Central memory CD4-positive, alpha-beta T cell (primary cell): ENCODE measurements around the gene SLC6A4.
"Not testable (repeated sequence)": the region's sequence is repeated elsewhere in the genome, so short reads cannot be mapped to it uniquely, and the experiment has no call there.

ENCODE experiments used
- DNase-seq: peaks from one replicate; pipeline ENCODE4 v3.0.0; 2022

The SLC6A4 gene

DNA sequence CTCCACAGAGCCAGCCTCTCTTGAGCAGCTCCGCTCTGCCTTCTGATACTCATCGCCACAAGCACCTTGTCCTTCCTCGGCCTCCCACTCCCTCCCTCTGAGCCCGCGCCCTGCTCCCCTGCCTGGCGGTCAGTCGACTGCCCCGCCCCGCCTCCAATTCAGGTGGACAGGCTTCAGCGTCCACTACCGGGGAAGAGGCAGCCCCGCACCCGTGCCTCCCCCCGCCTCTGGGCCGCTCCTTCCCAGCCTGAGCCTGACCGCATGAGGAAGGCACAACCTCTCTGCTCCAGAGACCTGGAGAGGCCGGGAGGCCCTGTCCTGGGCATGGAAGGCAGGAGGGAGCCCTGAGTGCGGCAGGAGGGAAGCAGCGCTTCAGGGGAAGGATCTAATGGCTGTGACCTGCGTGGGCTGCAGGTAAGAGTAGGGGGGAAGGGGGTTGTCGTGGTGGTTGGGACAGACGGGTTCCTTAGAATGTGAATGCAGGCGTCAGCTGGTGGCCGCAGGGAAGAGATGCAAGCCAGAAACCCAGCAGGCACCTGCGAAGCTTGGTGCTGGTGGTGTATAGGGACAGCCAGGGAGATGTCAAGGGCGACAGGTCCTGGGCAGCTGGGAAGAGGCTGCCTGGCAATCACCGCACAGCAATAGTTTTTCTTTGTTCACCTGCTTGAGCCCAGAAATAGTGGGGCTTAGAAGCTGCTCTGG is 3.0 kb upstream of the SLC6A4 start:
- no peak for DNase-seq

DNA sequence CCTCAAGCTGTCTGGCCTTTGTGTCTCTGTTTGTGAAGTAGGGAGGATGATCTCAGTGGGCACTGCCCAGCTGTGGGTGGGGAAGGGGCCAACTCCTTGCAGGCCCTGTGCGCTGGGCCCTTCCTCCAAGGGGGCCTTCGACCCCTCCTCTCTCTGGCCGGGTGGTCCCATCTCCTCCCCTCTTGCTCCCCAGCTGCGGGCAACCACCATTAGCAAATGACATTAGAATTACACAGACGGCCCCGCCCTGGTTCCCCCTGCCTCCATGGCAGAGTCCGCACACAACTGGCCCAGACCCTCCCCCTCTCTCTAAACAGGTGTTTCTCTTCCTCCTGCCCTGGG is 2.5 kb upstream of the SLC6A4 start:
- no peak for DNase-seq

DNA sequence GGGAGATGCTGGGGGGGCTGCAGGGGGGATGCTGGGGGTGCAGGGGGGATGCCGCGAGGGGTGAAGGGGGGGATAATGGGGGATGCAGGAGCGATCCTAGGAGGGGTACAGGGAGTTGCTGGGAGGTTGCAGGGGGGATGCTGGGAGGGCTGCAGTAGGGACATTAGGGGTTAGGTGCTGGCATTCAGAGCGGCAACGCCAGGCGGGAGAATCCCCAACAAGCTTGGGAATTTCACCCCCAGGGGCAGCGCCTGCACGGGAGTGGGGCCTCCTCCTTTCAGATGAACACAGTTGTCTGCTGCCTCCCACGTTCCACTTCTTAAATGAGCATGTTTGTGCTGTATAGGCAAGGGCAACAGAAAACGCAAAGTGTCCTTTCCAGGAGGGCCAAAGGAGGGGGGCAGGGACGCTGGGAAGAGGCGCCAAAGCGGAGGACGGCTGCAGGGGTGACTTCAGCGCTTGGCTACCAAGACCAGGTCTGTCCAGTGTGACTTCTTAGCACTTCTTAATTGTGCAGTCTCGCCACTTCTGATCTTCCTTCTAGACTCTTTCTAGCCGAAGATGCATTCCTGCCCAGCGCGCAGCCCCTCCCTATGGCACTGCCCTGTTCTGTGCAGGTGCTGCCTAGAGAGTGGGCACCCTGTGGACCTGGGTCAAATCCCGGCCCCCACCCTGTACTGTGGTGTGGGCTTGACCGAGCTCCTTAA is 2.0 kb upstream of the SLC6A4 start:
- no peak for DNase-seq

DNA sequence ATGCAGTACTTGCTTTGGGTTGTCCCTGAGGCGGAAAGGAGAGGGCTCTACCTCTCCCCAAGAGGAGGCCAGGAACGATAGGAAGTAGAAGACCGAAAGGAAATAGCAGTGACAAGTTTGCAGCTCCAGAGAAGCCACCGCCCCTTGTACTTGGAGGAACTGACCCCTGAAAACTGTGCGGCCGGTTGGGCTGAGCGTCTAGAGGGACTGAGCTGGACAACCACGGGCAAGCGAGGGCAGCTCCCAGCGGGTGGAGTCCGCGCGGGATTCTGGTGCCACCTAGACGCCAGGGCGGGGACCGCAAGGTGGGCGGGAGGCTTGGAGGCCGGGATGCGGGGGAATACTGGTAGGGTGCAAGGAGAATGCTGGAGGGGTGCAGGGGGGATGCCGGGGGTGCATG is 1.3 kb upstream of the SLC6A4 start:
- DNase-seq: no peak

DNA sequence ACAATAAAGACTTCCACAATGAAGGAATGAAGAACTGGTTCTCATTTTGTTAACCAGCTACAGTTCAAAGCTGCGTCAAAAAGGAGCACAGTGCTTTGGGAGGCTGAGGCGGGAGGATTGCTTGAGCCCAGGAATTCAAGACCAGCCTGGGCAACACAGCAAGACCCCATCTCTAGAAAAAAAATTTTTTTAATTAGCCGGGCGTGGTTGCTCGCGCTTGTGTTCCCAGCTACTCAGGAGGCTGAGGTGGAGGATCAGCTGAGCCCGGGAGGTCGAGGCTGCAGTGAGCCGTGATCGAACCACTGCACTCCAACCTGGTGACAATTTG is 764 bp upstream of the SLC6A4 start:
- DNase-seq: no peak

DNA sequence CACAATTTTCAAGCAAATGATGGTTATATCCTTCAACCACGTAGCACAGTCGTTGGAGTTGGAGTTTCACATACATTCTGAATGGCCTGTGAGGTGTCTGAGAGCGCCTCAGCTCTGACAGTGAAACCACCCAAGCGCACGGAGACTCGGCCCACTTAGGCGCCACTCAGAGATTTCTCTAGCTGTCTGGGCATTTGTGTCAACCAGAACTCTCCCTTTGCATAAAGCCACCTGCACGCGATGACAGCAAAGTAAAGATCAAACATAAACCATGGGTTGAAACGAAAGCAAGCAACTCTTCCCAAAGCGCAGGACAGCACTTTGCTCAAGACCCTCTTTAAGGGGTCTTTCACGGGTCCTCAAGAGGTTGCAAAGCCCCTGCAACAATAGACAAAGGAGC is 533 bp downstream of the SLC6A4 start:
- no peak for DNase-seq

DNA sequence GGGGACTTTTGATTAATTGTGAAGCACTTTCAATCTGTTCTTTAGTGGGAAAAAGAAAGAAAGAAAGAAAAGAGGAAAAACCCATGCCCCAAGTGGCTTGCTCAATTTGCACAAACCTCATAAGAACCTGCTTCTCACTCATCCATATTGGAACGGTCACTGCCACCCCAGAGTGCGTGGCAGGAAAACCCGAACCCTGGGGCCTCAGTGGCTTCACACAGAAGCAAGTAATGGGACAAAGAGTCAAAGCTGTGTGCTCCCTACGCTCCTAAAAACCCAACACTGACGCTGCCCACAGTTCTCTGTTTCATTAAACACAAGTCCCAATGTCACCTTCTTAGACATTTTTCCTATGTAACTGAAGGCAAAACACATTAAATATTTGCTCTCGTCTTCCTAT is 1.2 kb downstream of the SLC6A4 start:
- no peak for DNase-seq

DNA sequence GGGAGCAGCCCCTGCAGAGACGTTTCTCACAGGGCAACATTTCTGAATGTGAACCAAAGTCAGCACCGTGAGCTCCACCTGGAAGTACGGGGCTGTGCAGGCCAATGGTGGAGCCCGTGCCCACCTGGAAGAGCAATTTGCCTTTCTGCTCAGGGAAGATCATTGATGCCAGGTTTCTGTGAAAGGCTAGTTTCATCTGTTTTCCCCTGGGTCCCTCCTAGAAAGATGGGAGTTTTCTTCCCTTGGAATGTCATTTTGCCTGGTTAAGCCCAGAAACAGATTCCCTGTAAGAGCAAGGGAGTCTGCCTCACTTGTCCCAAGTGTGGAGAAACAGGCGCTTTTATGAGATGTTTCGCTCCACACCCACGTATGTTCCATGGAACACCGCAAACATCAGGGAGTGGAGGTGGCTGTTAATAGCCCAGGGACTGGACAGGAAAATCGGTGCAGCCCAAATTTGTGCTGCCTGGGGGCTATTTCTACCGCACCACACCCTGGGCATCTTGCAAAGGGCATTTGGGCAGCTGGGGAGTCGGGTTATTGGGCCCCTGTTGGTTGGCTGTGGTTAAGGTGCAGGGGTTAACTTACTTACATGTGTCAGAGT is 2.6 kb downstream of the SLC6A4 start:
- DNase-seq: no peak

DNA sequence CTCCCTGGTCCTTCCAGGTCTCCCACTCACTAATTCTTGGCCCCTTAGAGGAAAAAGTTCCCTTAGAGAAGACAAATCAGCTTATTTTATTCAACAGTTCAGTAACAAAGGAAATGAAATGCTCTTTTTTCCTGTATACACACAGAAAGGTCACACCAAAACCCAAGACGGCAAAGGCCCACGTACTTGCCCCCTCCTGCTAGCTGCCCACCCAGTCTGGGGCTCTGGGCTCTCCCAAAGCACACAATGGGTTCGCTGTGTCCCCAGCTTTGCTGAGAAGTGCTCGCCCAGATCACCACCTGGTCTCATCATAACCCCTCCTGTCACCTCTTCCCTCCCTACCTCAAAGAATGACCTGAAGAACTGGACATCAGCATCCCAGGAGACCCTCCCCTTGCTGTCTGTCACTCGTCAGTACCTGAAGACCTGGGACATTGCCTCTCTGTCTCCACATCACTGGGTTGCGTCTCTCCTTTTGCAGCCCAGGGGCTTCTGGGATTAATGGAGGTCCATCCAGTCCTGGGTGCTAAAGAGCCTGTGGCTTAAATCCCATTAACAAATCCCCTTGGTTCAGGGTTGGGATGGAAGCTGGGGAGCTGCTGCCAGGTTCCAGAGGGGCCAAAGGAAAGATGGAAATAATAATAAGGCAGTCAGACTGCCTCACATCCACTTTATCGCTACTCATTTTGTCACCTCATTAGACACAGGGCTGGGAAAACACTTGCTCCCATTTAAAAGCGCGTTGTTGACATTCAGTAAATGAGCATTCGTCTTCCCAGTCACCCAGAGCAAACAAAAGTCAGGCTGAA is 3.3 kb downstream of the SLC6A4 start:
- DNase-seq: no peak

DNA sequence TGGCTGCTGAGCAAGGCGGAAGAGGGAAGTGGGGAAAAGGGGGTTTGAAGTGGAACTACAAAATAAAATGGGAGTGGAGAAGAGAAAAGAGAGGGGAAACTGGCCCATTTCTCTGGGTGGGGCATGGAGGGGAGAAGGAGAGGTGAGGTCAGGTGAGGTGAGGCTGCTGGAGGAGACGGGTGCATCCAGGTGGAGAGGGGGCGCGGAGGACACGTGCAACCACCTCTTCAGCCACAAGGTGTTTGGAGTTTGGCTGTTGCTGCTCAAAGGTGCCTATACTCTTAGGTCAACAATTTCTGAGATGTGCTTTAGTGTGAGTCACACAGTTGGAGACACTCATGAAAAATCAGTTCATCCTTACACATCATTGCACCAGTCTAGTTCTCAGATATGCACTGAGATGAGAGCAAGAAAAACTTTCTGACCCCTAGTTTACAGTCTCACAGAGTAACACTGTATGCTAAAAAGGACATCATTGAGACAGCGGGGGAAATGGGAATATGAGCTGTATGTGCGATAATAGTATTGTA is 4.8 kb downstream of the SLC6A4 start:
- no peak for DNase-seq

DNA sequence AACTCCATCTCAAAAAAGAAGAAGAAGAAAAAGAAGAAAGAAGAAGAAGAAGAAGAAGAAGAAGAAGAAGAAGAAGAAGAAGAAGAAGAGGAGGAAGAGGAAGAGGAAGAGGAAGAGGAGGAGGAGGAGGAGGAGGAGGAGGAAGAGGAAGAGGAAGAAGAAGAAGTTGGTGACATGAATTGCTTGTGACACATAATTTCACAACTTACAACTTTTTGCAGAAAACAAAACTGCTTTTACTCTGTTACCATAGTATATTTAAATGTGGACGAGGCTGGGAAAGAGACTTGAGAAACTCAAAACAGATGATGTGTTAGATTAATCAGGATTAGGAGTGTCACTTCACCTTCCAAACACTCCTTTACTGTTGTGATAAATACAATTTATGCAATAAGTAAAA is 5.5 kb downstream of the SLC6A4 start:
- DNase-seq: not testable (repeated sequence)

DNA sequence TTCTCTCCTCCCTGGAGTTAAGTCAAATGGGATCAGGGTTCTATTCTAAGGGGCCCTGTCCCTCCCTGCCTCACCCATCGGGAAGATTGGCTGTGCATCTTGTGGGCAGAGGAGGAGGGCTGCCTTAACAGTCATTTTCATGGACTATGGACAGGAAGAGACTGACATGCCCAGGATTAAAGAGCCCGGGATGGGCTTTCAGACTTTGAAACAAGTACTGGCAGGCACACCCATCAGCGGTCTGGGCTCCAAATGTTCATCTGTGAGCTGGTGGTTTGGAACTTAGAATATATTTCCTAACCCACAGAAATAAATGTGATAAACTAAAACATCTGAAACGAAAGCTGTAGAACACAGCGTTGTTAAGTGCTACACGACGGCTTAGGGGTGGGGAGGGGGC is 6.5 kb downstream of the SLC6A4 start:
- DNase-seq: no peak

DNA sequence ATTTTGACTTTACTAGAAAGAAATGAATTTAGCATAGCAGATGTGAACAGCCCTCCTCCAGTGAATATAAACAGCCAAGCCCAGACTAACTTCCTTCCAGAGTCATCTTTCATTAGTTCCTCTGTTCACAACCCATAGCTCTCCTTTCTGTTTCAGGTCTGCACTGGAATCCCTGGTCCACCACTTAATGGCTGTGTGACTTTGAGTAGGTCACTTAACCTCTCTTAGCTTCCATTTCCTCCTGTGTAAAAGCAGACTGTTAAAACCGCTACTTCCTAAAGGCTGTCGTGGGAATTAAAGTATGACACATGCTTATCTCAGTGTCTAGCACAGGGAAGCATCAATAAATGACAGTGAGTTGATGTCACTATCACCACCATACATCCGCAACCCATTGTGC is 7.5 kb downstream of the SLC6A4 start:
- no peak for DNase-seq

DNA sequence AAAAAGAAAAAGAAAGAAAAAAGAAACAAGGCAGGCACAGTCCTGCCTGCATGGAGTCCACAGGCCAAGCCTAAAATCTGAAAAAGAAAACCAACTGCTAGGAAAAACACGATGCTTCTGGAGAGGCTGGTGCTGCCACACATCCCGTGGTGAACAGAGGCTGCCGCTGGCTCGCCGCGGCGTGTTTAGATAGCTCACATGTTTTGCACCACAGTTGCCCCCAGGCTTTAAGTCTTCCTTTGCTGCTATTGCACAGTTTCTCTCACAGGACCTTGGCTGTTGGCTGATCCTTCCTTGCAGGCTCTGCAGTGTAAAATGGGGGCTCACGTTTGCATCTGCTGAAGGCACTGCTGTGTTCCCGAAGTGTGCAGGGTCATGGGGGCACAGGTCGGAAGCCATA is 8.6 kb downstream of the SLC6A4 start:
- DNase-seq: no peak

DNA sequence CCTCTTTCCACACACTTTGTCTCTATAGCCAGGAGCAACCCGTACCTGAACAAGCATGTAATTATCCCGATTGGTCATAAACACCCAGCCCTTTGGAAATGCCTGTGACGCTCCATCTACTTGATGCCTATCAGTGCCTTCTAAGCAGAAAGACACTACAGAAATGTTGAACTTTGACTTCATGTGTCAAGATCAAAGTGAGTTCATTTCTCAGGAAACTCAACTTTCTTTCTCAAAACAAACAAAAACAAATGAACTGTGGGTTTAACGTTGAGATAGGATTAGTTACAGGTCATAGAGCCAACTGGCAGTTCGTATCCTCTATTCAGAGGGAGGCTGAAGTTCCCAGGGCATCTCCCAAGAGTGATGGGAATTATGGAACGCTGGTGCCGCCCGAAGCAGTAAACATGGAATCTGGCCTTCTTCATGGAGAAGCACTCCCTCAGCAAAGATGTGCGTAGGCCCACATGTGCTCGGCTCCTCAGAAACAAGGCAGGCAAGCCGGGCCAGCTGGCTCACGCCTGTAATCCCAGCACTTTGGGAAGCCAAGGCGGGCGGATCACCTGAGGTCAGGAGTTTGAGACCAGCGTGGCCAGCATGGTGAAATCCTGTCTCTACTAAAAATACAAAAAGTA is 9.5 kb downstream of the SLC6A4 start:
- DNase-seq: no peak

DNA sequence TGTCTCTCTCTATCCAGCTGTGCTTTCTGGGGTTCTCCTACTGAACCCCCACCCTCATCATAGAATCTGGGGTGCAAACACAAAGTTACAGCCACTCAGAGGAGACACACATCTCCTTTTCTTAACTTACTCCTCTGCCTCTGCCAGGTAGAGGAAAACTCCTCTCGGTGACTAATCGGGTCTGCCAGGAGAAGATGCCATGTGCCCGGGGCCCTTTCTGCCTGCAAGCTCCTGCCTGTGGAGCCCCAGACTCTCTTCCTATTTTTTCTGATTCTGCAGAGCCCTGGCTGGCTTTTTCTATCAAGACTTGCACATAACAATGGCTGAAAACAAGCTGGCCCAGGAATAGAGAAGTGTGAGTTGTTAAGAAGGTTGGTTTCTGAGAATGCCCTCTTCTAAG is 10.4 kb downstream of the SLC6A4 start:
- no peak for DNase-seq

DNA sequence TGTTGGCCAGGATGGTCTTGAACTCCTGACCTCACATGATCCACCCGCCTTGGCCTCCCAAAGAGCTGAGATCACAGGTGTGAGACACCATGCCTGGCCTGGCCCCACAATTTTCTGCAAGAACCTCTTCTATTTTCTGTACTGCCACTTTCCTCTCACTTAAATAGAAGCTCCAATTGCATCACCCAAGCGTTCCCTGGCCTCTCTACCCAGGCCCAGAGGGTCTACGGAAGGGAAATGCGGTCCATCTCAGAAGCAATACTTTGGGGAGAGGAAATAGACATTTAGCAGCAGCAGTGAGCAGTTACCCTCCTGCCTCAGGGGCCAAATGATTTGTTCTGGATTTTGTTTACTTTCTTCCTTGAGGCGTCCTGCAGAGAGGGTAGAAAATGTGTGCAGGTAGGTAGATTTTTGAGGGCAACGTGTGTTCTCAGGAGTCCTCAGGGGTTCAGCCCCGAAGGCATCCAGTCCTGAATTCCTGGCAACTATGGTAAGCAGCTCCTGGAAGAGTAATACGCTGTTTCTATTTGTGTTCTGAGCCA is 11.0 kb downstream of the SLC6A4 start:
- DNase-seq: no peak

DNA sequence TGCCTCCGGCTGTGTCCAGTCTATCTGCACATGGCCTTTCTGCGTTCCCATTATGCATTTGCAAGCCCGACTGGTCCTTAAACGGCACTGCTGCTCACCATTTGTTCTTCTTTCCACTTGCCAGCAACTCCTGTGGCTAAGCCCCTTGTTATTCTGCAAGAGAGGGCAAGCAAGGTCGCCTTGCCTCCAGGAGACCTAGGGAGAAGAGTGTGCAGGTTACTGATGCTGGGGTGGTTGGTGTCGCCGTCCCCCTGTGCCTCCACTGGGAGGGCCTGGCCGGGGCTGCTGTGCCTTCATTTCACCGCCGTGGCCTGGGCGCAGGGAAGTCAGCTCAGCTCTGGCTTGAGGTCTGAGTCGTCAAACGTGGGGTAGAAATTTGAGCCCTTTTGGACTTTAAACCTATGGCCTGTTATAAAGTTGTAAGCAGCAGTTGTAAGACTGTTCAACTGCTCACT is 12.7 kb downstream of the SLC6A4 start:
- DNase-seq: no peak

DNA sequence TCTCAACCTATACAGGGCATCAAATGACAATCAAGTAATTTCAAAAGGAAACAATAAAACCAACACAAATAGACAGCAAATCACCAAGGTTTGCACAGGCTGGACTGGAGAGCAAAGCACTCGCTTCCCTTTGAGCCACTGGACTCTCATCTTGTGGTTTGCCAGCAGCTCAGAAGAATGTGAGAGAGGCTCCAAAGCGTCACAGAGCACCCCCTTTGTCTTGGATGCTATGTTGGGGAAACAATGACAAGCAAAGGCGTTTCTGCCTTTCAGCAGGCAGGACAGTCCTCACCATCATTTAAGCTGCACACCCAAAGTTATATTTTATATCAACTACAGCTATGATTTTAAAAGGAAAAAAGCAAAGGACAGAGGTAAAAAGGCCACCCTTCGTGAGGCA is 13.2 kb downstream of the SLC6A4 start:
- no peak for DNase-seq

DNA sequence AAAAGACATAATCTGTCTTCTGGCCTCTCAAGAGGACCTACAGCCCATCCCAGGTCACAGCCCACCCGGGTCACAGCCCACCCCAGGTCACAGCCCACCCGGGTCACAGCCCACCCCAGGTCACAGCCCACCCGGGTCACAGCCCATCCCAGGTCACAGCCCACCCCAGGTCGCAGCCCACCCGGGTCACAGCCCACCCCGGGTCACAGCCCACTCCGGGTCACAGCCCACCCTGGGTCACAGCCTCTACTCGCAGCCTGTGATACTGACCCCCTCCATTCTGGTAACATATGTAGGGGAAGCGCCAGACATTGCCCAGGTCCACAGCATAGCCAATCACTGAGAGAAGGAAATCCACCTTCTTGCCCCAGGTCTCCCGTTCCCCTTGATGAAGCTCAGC is 14.2 kb downstream of the SLC6A4 start:
- DNase-seq: no peak

DNA sequence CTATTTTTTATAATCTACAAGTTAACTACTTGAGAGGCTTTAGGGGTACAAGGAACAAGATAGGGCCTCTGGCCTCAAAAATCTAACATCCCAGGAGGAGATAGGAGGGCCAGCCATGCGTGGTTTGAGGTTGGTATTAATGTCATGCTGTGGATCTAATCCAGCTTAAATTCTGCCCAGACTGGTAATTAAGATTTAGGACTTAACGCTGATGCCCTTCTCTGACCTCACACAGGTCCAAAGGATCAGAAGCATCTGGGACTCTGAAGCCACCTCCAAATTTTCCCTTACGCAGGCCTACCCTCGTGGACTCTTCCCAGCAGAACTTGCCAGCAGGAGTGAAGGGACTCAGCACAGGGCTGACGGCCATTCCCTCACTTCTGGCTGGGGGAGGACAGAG is 15.1 kb downstream of the SLC6A4 start:
- DNase-seq: no peak

DNA sequence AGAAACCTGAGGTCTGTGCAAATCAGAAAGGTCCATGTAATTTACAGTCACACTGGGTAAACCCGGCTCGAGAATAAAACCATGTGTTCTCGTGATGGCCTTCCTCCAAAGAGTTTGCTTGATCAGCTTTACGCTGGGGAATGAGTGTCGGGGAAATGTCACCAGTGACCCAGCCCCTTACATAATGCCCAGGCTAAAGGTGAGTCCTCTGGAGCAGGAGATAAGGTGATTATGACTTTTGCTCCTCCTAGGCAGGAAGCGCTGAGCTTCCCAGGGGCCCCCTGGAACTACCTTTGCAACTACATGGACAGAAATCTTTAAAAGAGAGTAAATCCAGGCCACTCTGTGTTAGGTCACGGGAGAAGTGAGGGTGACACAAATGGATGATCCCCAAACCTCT is 15.7 kb downstream of the SLC6A4 start:
- DNase-seq: no peak

DNA sequence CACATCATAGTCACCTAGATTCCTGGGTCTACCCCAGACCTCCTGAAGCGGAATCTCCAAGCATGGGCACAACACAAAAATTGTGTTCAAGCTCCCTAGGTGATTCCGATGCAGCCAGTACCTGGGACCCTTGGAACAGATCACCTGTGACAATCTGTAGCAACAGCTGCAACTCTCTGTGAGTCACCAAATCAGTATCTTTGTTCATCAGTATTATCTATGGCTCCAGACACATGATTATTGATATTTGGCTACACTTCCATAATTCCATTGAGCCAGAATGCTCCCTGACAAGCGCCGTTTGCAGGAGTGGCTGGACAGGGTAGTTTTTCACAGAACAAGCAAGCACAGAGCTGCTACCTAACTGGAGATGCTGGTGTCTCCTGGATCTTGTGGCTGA is 16.2 kb downstream of the SLC6A4 start:
- DNase-seq: no peak
